ENCODE measurements around the gene SAYSD1.

The SAYSD1 gene

DNA sequence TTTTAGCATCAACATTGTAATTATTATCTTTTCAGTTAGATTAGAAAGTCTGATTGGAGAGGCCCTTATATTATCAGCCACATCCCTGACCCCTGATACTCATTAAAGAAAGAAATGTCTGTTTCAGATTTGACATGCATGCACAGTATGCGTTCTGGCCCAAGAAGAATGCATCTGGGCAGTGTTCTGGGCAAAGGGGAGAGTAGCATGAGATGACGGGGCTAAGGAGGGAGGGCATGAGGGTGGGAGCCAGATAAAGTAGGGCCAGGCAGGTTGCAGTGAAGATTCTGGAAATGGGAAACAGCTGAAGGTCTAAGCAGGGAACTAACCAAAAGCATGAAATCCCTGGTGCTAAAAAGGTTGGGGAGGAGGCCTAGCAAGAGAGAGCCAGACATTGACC is 7.3 kb downstream of the SAYSD1 start:
- no peak for DNase-seq

DNA sequence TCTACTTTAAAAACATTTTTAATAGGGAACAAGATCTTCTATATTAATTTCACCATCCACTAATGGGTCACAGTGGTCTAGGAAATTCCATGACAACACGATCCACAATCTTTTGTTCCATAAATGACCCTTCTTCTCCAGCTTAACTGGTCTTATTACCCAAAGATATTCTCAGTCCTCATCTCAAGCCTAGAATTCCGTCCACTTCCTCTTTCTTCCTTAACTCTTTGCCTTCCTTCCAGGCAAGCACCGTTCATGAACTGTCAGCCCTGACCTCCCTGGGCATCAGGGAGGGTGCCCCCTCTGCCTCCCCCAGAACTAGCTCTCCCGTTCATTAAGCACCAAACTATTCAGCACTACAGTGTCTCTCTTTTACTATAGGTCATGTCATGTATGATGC is 8.0 kb downstream of the SAYSD1 start:
- no peak for DNase-seq

DNA sequence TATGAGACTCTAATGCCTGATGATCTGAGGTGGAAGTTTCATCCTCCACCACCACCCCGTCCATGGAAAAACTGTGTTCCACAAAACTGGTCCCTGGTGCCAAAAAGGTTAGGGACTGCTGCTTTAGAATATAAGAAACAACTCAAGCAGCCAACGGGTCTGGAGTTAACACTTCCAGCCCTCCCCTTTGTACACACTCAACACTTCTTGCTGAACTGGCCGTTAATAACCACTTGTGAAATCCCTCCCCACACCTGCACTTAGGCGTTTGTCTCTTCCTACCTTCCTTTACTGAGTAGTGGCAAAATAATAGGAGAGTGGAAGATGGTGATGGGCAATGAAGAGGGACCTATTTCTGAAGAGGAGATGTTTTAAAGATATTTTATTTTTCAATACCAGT is 10.5 kb downstream of the SAYSD1 start:
- no peak for DNase-seq

DNA sequence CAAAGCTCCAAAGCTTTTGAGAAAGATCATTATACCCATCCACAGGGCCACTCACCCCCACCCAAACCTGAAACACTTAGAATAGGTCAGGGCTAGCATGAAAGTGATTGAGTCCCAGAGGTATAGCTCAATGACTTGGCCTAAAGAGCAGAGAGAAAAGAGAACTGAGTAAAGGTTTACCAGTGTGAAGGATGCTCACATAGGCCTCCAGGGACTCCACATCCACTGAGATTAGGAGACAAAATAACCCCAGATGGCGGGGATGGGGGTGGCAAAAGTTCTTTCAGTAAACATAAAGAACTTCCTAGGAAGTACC is 12.2 kb downstream of the SAYSD1 start:
- DNase-seq = no peak

DNA sequence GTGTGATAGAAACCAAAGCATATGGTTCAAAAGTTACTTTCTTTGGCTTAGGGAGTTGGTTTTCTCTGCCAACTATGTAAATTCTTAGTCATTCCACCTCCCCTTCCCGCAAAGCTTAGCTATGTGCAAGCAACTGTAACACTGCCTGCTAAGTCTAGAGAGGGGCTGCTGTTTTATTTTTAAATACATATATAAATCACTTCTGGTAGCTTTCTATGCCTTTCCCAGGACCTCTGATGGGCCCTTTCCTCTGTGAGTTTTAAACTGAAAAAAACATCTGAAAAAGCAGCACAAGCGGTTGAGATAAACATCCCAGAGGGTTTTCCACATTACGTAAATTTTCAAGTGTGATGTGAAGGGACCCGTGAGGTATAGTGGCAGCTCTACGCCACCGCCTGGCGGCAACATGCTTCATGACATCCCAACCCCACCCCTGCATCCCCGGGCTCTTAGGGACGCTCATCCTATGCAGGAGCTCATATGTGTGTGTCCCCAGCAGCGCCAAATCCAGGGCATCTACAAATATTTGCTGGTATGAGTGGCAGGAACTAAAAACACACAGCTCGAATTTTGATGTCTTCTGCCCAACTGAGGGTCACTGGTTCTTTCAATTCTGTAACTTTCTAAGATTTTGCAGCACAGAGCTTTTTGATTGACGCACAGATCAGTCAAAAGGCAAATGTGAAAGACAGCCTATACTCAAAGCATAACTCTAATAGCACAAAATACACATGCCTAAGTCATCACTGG is 12.7 kb downstream of the SAYSD1 start:
- DNase-seq = peak; percentile 39 to 84

DNA sequence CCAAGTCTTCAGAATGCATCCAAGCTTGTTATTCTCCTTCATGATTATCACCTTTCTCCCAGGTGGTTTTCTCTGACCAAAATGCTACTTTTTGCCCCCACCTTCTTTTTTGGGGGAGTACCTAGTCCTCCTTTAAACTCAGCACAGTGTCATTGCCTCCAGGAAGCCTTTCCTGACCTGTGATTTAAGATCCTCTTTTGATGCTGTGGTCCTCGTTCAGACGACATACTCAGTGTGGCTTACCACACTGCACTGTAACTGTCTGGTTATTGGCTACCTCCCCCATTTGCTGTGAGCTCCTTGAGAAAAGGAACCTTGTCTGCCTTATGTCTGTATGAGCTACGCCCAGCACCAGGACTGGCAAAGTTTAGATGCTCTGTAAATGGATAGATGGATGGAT is 14.6 kb downstream of the SAYSD1 start:
- DNase-seq = no peak

DNA sequence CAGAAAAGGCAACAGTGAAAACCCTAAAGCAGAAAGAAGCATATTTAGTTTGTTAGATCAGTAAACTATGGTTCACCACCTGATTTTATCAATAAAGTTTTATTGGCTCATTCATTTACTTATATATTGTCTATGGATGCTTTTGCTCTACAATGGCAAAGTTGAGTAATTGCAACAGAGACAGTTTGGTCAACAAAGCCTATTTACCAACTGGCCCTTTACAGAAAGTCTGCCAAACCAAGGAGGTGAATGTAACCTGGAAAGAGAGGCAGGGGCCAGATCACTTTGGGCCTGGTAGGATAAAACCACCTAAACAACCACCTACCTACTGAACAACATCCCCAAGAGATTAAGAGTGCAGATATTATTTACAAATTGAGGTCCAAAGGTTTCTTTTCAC is 19.4 kb downstream of the SAYSD1 start:
- DNase-seq = no peak

DNA sequence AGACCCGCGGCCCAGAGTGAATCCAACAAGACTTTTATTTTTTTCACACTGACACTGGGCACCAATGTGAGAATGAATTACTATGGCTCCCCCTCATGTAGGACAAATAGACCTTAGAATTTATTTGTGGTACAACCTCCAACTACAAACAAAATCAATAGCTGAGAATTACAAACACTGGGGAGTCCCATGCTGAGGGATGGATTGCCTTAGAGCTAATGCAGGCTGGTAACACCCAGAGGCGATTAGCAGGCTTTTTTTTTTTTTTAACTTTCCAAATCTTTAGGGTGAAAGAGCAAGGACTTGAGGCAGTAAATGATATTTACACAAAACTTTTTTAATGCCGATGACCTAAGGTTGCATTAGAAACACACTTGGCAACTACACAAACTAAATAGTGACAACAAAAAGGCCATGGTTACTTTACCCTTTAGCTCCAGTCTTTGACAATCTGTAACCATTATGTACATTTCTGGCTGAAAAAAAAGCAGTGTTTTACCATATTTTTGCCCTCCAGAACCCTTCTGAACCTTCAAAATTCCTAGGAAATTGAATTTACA is 21.8 kb downstream of the SAYSD1 start:
- no peak for DNase-seq

DNA sequence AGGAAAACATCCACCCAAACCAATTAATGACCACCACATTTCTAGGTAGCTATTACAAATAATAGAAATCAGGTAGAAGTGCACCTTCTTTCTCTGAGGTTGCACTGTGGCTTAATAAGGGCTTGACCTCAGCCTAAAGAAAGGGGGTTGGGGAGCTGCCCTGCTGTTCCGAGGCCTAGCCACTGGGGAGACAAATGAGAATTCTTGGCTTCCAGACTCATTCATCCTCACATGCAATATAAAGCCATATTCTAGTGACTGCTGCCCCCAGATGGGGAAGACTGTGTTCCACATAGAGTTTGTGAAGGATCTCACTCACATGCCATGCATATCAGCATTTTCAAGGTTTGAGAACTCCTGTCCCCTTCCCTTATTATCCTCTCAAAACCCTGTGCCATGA is 22.9 kb downstream of the SAYSD1 start:
- DNase-seq = peak in 1 of 2 experiments; percentile 60

DNA sequence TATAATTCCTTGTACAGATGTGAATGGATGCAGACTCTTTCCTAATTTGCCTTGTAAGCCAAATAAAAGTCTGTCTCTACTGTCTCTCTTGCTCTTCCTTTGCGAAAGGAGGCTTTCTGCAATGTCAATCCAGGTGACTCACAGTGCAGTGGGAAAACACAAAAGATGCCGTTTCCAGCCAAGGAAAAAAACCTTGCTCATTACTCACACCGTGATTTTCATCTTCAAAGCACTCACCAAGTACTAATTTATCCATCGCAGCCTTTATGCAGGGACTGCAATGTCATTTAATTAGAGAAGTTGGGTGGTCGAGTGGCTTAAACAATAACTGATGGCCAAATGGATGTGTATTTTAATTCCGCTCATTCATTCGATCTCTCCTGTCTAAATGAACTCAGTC is 23.8 kb downstream of the SAYSD1 start:
- no peak for DNase-seq

DNA sequence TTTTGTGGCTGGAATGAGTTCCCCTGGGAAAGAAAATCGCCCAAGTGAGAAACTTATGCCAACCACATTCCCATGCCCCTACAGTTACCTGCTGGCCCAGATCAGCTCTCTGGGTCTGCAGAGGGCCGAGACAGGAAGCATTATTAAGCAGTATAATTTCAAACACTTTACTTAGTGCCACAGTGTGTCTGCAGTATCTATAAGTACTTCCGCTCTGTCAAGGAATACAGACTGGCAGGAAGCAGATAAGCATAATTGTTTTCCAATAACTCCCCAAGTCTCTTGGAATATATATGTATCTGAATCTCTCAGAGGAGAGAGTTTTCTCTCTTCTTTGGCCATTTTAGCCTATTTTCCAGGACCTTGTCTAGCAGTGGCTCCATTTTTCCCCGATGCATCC is 24.9 kb downstream of the SAYSD1 start:
- no peak for DNase-seq

DNA sequence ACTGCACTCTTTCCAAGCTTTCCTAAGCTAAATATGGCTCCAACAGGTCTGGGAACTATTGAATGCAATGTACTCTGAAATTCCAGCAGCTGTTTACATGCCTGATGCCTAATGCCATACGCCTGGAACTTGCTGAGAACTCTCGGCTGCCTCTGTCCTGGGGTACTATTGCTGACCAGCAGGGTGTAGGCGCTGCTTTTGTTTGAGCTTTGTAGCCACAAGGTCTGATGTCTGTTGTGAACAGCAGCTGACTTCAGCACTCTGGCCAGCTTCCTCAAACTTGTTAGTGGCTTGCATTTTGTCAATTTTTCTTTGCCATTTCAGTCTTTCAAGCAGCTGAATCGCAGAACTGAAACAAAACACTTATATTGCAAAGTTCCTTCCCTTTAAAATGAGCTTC is 26.7 kb downstream of the SAYSD1 start:
- DNase-seq = no peak

DNA sequence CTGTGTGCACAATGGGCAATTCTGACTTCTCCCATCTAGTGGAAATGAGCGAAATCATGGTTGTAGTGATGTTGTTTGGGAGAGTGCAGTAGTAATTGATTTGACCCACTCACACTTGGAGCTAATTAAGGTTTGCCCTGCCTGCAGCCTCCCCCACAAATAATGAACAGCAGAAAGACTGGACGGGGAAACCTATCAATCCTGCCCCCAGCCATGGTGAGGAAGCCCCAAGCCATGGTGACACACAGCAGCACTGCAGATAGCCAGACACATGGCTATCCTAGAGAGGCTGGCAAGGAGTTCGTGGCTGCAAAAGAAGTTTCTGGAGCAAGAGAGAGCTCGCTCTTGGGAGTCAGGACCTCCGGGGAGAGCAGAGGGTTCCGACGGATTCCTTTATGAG is 27.8 kb downstream of the SAYSD1 start:
- no peak for DNase-seq

DNA sequence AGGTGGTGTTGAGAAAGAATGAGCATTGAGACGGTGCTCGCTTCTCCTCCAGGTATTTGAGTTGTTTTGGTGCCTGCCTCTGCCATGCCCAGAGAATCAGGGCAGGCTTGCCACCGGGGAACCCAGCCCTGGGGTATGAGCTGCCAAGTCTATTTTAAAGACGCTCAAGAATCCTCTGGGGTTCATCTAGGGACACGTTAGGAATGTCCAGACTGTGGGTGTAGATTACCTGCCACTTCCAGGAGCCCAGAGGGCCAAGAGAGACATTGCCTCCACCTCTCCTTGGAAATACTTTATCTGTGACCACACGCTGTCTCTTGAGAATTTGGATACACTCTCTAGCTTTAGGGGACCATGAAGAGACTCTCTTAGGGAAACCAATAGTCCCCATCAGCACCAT is 28.3 kb downstream of the SAYSD1 start:
- no peak for DNase-seq

DNA sequence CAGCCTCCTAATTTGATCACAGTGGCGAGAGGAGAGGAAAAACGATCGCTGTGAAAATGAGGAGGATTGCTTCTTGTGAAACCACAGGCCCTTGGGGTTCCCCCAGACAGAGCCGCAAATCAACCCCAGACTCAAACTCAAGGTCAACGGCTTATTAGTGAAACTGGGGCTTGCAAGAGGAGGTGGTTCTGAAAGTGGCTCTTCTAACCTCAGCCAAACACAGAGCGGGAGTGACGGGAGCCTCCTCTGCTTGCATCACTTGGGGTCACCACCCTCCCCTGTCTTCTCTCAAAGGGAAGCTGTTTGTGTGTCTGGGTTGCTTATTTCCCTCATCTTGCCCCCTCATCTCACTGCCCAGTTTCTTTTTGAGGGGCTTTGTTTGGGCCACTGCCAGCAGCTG is 28.7 kb downstream of the SAYSD1 start:
- no peak for DNase-seq

DNA sequence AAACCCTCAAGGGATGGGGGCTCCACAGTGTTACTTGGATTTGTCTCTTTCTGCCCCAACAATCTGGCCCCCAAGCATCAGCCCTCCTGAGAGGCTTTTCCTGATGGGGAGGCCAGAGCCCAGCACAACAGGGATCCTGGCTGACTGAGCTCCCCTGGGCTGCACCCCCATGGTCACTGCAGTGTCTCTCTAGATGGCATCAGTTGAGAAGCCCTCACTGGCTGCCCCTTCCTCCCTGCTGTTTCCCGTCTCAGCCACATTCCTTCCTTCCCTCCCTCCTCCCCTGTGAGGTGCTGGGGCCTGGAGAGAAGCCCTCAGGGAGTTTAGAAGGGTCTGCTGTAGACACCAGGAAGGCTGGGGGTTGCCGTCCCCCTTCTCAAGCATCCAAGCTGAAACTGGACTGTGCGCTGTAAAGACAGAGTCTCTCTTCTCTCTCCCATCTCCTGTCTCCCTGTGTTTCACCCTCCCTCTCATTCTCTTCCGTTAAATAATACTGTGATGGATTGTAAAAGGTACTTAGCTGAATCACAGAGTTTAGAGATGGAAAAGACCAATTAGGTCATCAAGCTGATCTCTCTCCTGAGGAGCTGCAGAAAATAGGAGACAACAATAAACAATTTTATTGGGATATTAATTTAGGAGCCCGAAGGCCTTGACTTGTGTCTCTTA is 29.7 kb downstream of the SAYSD1 start:
- no peak for DNase-seq

DNA sequence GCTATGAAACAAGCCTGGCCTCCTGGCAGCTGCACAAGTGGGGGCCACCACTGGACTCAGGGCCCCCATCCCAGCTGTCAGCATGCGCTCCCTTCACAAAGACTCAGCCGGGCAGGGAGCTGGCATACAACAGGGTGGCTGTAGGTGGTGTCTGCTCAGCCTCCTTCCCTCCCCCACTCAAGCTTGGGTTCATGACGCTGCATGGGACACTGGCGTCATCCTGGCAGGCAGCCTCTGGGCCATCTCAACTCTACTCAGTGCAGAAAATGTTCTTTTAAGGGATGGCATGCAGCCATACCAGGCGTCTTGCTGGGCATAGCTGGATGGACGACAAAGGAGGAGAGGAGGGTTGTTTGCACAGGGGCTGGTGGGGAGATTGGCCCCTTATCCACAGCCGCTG is 30.5 kb downstream of the SAYSD1 start:
- no peak for DNase-seq

DNA sequence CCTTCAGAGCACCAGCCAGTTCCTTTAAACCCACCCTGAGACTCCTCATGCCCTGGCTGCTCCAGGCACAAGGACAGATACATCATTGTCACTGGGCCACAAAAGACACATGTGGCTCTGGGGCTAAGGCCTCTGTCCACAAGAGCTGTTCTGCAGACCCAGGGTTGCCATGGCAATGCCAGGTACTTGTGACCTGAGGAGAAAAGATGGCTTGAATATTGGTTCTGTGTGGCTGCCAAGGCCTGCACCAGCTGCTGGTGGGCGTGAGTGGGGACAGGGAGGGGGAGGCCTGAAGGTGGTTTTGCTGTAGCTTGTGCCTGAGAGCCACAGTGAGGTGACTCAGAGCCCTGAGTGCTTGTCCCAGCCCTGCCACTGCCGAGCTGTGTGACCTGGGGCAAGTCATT is 31.8 kb downstream of the SAYSD1 start:
- DNase-seq = no peak

DNA sequence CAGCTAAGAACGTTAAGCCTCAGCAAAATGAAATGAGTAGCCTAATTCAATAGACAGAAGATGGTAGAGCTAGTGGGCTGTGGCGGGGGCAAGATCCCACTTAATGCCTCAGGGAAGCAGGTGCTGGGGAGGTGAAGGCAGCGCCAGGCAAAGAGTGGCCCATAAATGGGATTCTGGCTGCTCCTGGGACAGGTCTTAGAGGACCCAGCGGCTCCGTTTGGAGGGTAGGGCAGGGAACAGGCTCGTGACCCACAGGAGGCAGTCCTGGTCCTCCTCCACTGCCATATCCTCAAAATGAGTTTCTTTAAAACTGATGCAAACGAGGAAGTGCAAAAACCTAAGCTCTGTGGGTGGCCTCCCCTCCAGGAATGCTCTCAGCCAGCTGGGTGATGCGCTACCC is 32.7 kb downstream of the SAYSD1 start:
- DNase-seq = no peak

DNA sequence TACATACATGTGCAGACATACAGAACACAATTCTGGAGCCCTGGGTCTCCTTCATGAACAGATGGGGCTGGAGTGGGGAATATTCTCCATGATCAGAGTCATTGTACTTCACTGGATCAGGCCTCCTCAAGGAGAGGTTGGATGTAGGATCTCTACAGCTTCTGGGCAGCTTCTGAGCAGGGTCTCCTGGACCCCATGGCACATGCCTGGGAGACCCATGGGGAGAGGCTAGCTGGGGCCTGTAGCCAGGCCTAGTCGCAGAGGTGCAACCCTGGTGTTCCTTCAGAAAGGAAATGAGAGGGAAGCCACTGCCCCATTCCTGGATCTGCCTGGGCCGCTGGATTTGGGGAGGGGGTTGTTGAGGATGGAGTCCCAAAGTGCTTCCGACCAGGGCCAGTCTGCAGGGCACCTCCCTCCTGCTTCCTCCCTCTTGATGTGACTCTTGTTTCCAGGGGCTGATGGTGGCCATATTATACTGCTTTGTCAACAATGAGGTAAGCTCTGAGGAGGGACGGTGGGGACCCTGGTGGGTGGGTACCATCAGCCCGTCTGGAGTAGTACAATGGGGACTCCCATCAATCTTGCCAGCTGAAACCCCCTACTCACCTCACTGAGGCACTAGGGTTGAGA is 34.6 kb downstream of the SAYSD1 start:
- DNase-seq = no peak

DNA sequence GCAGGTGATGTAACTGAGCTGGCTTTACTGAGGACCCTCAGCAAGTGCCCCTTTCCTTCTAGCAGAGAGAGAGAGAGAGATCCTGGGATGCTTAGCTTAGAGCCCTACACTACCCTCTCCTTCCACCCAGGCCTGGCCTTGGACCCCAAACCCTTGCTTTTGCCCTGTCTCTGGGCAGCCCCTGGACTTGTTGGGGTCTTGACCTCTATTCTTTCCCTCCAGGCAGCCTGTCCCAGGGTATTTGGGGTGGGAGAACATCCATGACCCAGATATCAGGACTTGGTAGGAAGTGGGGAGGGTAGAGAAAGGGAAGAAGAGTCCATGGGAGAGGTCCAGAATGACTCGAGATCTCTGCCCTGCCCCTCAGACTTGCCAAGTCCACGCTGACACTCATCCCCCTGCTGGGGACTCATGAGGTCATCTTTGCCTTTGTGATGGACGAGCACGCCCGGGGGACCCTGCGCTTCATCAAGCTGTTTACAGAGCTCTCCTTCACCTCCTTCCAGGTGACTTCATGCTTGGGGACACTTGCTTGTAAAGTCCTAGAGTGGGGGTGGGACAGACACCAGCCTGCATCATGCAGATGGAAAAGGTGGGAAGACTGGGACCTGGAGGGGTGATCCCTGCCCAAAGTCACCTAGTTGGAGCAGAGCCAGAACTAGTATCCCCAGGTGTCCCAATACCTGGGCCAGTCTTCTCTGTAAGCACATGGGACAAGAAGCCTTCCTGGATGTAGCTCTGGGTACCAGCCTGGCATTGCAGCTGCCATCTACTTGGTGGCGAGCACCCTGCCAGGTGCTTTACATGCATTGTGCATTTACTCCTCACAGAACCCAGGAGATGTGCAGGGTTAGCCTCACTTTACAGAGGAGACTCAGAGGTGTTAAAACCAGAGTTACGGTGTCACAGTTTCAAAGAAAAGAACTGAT is 35.5 kb downstream of the SAYSD1 start:
- no peak for DNase-seq

DNA sequence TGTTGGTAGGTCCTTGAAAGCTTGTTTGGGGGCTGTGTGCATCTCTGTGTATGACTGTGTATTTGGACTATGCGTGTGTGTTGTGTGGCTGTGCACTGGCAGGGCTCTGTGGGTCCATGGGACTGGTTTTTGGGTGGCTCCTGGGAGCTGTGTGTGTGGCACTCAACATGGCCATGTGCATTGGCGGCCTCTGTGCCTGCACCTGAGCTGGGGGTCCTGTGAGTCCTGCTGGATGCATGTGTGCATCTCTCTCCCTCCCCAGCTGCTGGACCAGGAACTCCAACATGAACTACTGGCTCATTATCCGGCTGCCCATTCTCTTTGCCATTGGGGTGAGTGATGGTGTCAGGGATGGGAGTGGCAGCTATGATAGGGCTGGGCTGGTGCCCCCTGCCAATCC is 36.3 kb downstream of the SAYSD1 start:
- no peak for DNase-seq

Measured in NCI-H526 (cell line).